Suppressor macrophage treated with lipopolysaccharide for 4 hours (primary cell): ENCODE data around the gene EPAS1.

Source experiments
- DNase-seq: peaks from one replicate; pipeline ENCODE4 v3.0.0-alpha.2; 2020

Gene EPAS1

DNA sequence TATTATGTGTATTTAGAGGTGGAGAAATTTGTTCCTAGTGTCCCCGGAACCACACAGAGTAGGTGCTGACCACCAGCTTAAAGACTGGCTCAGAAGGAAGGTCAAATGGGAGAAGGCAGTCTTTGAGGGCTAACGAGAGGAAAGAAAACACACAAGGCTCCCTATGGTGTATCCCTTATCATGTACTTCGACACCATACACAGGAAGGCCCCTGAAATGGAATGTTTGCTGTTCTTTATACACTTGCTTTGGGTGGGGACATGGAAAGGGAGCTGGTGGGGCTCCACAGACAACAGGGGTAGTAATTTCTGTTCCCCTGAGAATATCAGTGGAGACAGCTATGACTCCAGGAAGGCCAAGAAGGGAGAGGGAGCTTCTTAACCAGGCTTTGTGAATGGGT, 6.0 kb downstream of the EPAS1 start:
- DNase-seq: no peak

DNA sequence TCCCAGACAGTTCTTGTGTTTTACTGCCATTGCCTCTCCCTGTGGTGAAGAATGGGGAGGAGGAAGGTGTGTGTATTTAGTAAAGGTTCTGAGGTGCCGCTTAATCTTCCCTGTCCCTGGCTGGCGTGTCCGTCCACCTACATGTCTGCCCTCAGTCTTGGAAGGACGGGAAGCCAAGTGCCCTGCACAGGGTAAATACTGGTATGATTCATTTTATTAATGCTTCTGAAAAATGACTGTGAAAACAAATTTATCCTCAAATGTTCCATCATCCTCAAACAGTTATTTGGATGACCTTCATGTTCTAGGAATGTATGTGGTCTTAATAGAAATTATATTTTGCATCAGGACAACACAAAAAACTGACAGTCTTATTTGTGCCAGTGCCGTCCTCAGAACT, 6.6 kb downstream of the EPAS1 start:
- DNase-seq: no peak

GRCh38 chr2:46304635-46305034, 7.4 kb downstream of the EPAS1 start:
- DNase-seq: no peak

DNA sequence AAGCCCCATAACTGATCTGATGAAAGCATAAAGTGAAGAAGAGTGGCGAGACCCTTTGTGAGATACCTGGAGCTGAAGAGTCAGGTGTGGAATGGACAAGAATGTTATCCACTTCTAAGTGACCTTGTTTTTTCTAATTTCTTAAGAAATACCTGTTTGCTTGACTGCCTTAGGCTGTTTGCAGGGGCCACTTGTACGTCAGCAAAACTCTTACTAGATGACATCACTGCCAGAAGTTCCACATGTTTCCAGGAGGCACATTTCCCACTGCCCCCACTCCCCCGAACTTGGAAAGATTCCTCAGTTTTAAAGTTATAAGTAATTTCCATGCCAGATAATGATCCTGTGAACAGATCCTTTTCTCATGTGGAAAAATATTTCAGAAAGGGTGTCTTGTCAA, 8.0 kb downstream of the EPAS1 start:
- no peak for DNase-seq

- DNase-seq: no peak
Observed at GRCh38 chr2:46305767-46306166, 8.6 kb downstream of the EPAS1 start.

DNA sequence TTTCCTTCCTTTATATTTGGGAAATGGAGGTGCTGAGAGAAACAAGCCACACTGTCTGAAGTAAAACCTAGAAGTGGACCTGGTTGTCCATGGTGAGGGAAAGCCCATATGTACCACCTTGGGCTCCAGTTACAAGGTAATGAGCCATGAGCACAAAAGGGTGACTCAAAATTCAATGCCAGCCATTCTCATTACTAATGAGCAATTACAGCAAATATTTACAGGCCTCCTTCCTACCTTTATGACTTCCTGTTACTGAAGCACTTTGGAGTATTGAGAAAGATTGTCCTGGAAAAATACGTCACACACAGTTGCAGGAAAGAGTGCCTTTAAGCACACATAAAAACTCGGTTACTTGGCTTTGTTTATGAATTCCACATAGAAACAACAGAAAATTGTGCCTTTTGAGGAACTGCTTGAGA, 9.1 kb downstream of the EPAS1 start:
- peak; percentile 37 for DNase-seq

GRCh38 chr2:46306988-46307655, 9.9 kb downstream of the EPAS1 start:
- no peak for DNase-seq

- DNase-seq: no peak
Observed at GRCh38 chr2:46308081-46308480, 10.9 kb downstream of the EPAS1 start.

GRCh38 chr2:46308629-46309028, 11.4 kb downstream of the EPAS1 start:
- DNase-seq: peak; percentile 41

DNA sequence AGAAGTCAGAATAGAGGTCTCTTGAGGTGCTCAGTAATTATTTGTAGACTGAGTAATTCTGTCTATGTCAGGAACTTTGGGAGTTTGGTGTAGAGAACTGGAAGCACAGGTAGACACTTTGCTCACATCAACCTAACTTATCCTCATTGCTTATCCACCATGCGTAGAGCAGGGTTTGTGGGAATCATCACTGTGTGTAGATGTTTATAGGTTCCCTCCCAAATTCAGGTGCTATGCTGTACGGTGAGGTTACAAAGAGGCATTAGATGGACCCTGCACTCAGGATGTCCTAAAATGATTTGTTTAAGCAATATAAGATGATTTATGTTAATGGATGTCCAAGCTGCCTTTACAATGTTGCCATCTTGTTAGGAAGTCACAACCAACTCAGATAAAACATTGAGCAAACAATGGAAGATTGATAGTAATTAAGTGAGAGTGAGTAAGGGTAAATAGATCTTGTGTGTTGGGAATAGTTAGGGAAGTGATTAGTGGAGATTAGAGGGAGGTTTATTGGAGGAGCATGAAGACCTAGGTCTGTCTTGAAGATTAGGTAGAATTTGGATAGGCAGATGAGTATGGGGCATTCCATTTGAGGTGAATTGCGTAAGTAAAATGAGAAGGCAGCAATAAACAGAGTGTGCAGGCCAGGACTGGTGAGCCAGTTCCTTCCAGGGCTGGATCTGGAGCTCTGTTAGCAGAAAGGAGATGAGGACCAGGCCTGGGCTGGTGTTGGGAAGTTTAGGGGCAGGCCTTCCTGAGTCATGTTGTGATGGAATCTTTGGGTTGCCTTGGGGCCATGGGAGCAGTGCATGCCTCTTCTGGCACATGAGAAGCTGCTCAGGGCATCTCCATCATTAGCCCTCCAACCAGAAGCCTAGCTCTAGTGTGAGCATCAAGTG, 12.1 kb downstream of the EPAS1 start:
- no peak for DNase-seq

DNA sequence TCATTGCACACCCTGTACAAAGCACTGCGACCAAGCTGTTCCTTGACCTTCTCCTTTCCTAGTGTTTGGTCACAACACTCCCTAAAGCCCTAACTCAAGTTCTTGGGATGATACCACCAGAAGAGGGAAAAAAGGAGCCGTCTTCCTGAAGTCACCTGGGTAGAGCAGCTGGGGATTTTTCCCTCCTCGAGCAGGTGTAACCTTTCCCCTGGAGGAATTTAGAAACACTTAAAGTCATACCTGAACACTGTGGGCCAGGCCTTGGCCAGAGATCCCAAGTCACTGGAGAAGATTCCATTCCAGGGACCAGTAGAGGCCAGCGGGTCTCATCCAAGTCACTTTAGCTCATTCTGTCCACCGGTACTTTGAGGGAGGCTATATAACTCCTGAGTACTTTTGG, 13.2 kb downstream of the EPAS1 start:
- DNase-seq: no peak

GRCh38 chr2:46311651-46312223, 14.5 kb downstream of the EPAS1 start:
- DNase-seq: no peak

- no peak for DNase-seq
Observed at GRCh38 chr2:46313063-46313462, 15.9 kb downstream of the EPAS1 start.

GRCh38 chr2:46314065-46314835, 17.0 kb downstream of the EPAS1 start:
- DNase-seq: no peak

DNA sequence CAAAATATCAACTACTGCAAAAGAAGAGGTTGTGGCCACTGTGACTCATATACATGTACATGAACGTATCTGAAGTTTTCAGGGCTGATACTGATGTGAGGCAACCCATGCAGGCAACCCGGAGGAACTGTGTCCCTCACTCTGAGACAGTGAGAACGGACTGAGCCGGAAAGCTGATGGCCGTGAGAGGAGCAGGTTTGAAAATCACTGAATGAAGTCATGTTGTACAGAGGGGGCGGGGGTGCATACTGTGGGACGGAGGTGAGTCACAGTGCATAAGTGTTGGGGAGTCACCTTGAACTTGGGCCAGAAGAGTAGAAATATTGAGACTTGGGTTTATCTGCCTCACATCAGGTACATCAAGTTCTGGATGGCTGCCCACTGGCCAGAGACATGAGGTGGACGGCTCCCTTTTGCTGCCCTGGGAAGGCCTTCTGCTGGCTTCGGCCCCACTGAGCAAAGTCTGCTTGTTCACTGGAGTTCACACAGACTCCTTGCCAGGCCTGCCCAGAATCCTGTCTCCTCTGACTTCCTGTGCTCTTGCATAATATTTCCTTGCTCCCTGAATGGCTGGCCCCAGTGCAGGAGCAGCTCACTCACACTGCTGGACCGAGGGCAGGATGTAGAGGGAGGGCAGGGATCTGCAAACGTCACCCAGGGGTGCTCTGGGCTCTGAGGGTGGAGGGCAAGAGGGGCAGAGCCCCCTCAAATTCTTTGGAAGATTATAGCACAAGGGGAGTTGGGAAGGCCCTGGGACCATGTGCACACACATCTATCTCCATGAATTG, 18.1 kb downstream of the EPAS1 start:
- peak; percentile 49 for DNase-seq

- no peak for DNase-seq
Observed at GRCh38 chr2:46317094-46317486, 19.9 kb downstream of the EPAS1 start.

DNA sequence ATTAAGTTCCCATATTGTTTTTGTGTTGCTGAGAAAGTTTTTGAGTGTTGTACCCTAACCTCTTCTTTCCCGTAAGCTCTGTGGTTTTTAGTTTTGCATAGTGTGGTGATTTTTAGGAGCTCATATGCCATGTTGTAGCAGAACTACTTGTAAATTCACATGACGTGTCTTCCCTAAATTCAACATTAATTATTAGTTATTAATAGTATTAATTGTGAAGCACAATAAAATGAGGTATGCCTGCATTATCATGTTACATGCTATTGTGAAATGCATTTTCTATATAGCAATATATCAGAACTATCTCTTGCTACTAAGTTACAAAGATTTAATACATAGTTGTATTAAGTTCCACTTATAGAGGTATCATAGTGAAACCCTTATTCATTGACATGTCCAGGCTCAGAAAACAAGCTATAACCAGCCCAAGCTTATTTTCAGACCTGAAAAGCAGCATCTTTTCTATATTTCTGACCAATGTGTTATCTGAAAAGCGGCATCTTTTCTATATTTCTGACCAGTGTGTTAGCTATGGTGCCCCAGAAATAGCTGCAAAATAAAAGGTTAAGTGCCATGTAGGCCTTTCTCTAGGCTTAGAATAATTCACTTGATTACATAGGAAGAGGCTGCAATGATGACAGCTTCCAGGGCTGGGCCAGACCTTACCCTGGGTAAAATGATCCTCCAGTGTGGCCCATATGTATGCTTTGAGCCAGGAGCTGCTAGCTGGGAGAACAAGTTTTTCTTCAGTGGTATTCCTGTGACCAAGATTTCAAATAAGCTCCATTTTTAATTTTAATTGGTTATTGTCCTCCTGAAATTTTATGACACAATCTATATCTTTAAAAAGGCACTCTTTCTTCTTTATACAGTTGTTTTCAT, 21.6 kb downstream of the EPAS1 start:
- no peak for DNase-seq

DNA sequence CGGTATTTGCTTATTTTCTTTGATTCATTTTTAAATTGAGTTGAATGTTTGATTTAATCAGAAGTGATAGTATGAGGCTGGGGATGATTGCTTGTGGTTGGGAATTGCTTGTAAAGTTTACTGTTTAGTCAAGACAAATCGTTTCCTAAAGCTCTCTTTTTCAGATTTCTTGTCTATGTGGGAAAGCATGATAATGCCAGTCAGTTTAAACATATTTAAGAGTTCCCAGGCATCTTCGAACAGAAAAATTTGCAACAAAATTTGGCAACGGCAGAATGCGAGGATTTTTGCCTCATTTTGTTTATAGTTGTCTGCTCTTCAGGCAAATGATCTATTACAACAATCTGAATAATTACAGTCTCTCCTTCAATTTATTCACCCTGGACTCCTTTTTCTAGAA, 22.5 kb downstream of the EPAS1 start:
- DNase-seq: no peak

DNA sequence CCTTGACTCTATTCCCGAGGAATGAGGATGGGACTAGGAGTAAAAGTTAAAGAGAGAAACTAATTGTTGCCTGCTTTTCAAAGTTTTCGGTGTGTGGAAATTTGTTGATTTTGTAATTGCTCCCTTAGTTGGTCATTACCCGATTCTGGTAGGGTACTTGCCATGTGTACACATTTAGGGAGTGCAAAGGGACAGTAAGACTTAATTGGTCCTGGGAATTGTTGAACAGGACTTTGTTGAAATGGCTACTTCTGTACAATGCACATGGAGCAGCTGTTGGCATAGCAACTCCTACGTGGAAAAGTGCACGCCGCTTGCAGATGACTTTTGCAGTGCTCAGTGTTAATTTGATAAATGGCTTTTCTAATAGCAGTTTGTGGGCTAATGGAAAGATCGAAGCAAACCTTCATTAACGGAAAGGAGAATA, 22.9 kb downstream of the EPAS1 start:
- DNase-seq: no peak

DNA sequence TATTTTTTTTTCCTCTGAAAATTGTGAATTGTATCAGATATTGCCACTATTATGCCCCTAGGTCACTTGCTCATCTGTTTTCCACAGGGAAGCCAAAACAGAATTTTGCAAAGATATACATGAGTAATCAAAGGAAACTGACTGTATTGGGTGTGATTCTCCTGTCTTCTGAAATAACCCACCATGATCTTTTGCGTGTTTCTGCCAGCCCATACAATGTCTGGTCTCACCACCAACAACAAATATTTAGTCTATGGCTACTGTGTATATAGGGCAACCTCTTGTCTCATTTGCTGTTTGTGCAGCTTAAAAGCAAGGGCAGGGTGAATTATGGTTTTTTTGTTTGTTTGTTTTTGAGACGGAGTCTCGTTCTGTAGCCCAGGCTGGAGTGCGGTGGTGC, 26.5 kb downstream of the EPAS1 start:
- no peak for DNase-seq

- DNase-seq: no peak
Observed at GRCh38 chr2:46325182-46325928, 28.1 kb downstream of the EPAS1 start.
